Measurements from ENCODE around the gene PSAT1. TPM values are rescaled to one million over a fixed set of nuclear protein-coding genes. Genes with fewer than 3 reads are reported as not detected.

PSAT1 gene
- total RNA-seq, 1 experiment from 2014 or later, result 215 TPM

- Histone ChIP-seq H2BK12ac (ENCODE audit: insufficient read length, low read depth, low read length) (no peak overlapping the region), H3K14ac (ENCODE audit: insufficient read depth, low read length) (no peak overlapping the region), H3K18ac (ENCODE audit: insufficient read length, low read depth, low read length) (no peak overlapping the region), H3K4ac (ENCODE audit: low read depth, low read length) (no peak overlapping the region), H2BK15ac (ENCODE audit: low read depth, low read length) (no peak overlapping the region), H2AFZ (ENCODE audit: low read length) (no peak overlapping the region), H2BK5ac (ENCODE audit: insufficient read length, low read length) (no peak overlapping the region), H4K8ac (replicated peaks; ENCODE audit: insufficient read length, low read depth, low read length) (no peak overlapping the region), H2BK20ac (ENCODE audit: low read depth, low read length, poor library complexity, severe bottlenecking) (no peak overlapping the region), H3T11ph (ENCODE audit: low read length) (no peak overlapping the region), H3K23me2 (ENCODE audit: insufficient read length, low read depth, low read length, poor library complexity, severe bottlenecking) (no peaks in the 10 kb centered on the region), H3K27me3 (ENCODE audit: insufficient read depth, low read length) (no peaks in the 10 kb centered on the region), H4K5ac (ENCODE audit: insufficient read length, low read depth, low read length) (no peak overlapping the region), H3K79me1 (ENCODE audit: insufficient read depth, low read depth, low read length, poor library complexity, severe bottlenecking) (peaks cover 3% of the 10 kb centered on the region), H3K4me2 (ENCODE audit: insufficient read depth, insufficient read length, low read length) (no peak overlapping the region), H3K79me2 (ENCODE audit: insufficient read depth, low read length) (peaks cover 3% of the 10 kb centered on the region; the same call in 1 of the 2 replicates), H4K20me1 (ENCODE audit: control insufficient read depth, insufficient read depth, insufficient read length) (no peaks in the 10 kb centered on the region), H3K23ac (ENCODE audit: insufficient read length, low read depth, low read length) (no peak overlapping the region), H3K56ac (ENCODE audit: insufficient read length, low read depth, low read length) (no peak overlapping the region), H4K91ac (ENCODE audit: insufficient read length, low read depth, low read length) (no peak overlapping the region), H2AK5ac (ENCODE audit: insufficient read length, low read length) (no peak overlapping the region), H2BK120ac (ENCODE audit: low read depth, low read length, poor library complexity, severe bottlenecking) (no peak overlapping the region), H3K27ac (ENCODE audit: insufficient read length, low read depth, low read length) (no peak overlapping the region), H3K4me1 (ENCODE audit: insufficient read depth, low read length) (no peaks in the 10 kb centered on the region), H3K9me3 (ENCODE audit: control insufficient read depth, low read depth, low read length) (no peaks in the 10 kb centered on the region), H3K9ac (ENCODE audit: extremely low read depth, insufficient read length, low read length) (no peak overlapping the region)
- Mint-ChIP-seq H3K9me3 (peaks cover 0 to 8% of the 10 kb centered on the region in 2 experiments; a peak in 2 of 5 replicates), H3K4me3 (no peak overlapping the region), H3K27me3 (ENCODE audit: low read depth) (no peaks in the 10 kb centered on the region), H3K4me1 (peaks cover 6 to 7% of the 10 kb centered on the region in 2 experiments), H3K36me3 (ENCODE audit: insufficient read depth in 1 of 3, low read depth in 3 of 3) (peaks cover 90 to 99% (median 94%) of the 10 kb centered on the region in 3 experiments), H3K27ac (peak overlapping the region; percentile 78 to 95 (median 83); a peak in 5 of 7 replicates)
- no CpG with 5 or more reads among the region's 10 CpGs for WGBS (ENCODE audit: extremely low coverage, insufficient read length, low lambda C conversion rate)
- DNase-seq, result no peak
- TF ChIP-seq, protein P1, sequence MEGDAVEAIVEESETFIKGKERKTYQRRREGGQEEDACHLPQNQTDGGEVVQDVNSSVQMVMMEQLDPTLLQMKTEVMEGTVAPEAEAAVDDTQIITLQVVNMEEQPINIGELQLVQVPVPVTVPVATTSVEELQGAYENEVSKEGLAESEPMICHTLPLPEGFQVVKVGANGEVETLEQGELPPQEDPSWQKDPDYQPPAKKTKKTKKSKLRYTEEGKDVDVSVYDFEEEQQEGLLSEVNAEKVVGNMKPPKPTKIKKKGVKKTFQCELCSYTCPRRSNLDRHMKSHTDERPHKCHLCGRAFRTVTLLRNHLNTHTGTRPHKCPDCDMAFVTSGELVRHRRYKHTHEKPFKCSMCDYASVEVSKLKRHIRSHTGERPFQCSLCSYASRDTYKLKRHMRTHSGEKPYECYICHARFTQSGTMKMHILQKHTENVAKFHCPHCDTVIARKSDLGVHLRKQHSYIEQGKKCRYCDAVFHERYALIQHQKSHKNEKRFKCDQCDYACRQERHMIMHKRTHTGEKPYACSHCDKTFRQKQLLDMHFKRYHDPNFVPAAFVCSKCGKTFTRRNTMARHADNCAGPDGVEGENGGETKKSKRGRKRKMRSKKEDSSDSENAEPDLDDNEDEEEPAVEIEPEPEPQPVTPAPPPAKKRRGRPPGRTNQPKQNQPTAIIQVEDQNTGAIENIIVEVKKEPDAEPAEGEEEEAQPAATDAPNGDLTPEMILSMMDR (conservative IDR thresholded peaks at IDR 0.05), result no peak
Observed at GRCh38 chr9:78324068-78324650, 27.2 kb downstream of the PSAT1 start.
